Amniotic stem cell (primary cell): ENCODE results near the gene HPX.

Source experiments
- DNase-seq: peaks from one replicate; lab custom pipeline; 2025; lab: John Stamatoyannopoulos, UW

Gene HPX

GRCh38 chr11:6440906-6441358, at the start of gene HPX:
Gene HPX (minus strand): TSS chr11:6440987. CDS start chr11:6440963, 24 bp downstream.
- no peak for DNase-seq

GRCh38 chr11:6489306-6489705, 48.5 kb upstream of the HPX start:
- DNase-seq = no peak

GRCh38 chr11:6488821-6489220, 48.0 kb upstream of the HPX start:
- DNase-seq = no peak

- DNase-seq = no peak
These were observed 47.6 kb upstream of the HPX start for GRCh38 chr11:6488342-6488741.

GRCh38 chr11:6486938-6487337, 46.2 kb upstream of the HPX start:
- no peak for DNase-seq

- DNase-seq = no peak
These were observed 45.5 kb upstream of the HPX start for GRCh38 chr11:6486256-6486655.

- no peak for DNase-seq
These were observed 44.9 kb upstream of the HPX start for GRCh38 chr11:6485661-6486060.

GRCh38 chr11:6483015-6483414, 42.2 kb upstream of the HPX start:
- no peak for DNase-seq

- DNase-seq = no peak
These were observed 41.7 kb upstream of the HPX start for GRCh38 chr11:6482441-6482840.

GRCh38 chr11:6481924-6482275, 41.1 kb upstream of the HPX start:
- no peak for DNase-seq

- DNase-seq = peak; percentile 98
These were observed 40.5 kb upstream of the HPX start, which contains the start of the genes ARFIP2 and TIMM10B for GRCh38 chr11:6481012-6481923. Gene ARFIP2 (minus strand): TSS chr11:6481331. CDS start chr11:6480421, 910 bp downstream. Gene TIMM10B (plus strand): TSS chr11:6481501. CDS start chr11:6481517, 16 bp downstream.

- DNase-seq = no peak
These were observed 39.6 kb upstream of the HPX start for GRCh38 chr11:6480299-6480914.

- no peak for DNase-seq
These were observed 35.8 kb upstream of the HPX start for GRCh38 chr11:6476571-6476970.

- DNase-seq = no peak
These were observed 35.1 kb upstream of the HPX start for GRCh38 chr11:6475936-6476335.

- DNase-seq = no peak
These were observed 34.2 kb upstream of the HPX start for GRCh38 chr11:6474806-6475500.

- no peak for DNase-seq
These were observed 33.6 kb upstream of the HPX start for GRCh38 chr11:6474413-6474792.

- peak; percentile 79 for DNase-seq
These were observed 32.9 kb upstream of the HPX start, which contains the start of gene TRIM3 for GRCh38 chr11:6473451-6474412. Gene TRIM3 (minus strand): TSS chr11:6473941. CDS start chr11:6465695, 8,246 bp downstream.

GRCh38 chr11:6472934-6473333, 32.1 kb upstream of the HPX start:
- DNase-seq = no peak

GRCh38 chr11:6469599-6469998, 28.8 kb upstream of the HPX start:
- DNase-seq = no peak

- DNase-seq = no peak
These were observed 28.1 kb upstream of the HPX start for GRCh38 chr11:6468712-6469495.

- no peak for DNase-seq
These were observed 18.3 kb upstream of the HPX start for GRCh38 chr11:6459099-6459450.
